OCI-M2 (cell line): ENCODE measurements around the gene KDM4B.
"Not testable (repeated sequence)": the region's sequence is repeated elsewhere in the genome, so short reads cannot be mapped to it uniquely, and the experiment has no call there.

ENCODE experiments used
- DNase-seq: peaks from one replicate; lab custom pipeline; 2025; ENCODE audit not compliant: unreplicated experiment; lab: John Stamatoyannopoulos, UW

The KDM4B gene

DNA sequence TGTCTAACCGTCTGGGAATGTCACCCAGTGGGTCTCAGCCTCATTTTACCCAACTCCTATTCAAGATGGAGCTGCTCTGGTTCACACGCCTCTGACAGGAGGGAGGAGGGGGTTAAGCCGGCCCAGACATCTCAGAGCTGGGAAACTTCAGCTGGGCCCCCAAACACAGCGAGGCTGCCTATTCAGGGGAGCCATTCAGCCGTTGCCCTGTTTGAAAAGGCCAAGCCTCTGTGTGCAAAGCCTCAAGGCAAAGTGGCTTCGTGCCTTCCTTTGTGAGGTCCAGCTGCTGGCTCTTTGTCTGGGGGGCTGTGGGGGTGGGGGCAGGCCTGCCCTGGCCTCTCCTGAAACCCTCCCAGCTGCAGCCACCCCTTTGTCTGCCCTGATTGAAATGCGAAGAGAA lies 224.3 kb downstream of the KDM4B start:
- no peak for DNase-seq

- no peak for DNase-seq
These were observed 225.7 kb downstream of the KDM4B start for GRCh38 chr19:5194641-5195040.

DNA sequence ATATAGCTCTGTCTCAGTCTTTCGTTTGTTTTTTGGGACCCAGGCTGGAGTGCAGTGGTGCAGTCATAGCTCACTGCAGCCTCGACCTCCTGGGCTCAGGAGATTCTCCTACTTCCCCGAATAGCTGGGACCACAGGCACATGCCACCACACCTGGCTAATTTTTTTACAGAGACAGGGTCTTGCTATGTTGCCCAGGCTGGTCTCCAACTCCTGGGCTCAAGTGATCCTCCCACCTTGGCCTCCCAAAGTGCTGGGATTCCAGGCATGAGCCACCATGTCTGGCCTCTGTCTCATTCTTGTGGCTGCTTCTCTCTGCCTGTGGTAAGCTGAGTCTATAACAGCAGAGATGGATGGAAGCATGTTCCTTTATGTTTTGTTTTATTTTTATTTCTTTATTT lies 226.7 kb downstream of the KDM4B start:
- not testable (repeated sequence) for DNase-seq

GRCh38 chr19:5196832-5197231 lies 227.9 kb downstream of the KDM4B start:
- no peak for DNase-seq

GRCh38 chr19:5200844-5201243 lies 231.9 kb downstream of the KDM4B start:
- DNase-seq = no peak

- DNase-seq = no peak
These were observed 233.6 kb downstream of the KDM4B start for GRCh38 chr19:5202553-5202952.
